Activated naive CD4-positive, alpha-beta T cell (primary cell): ENCODE measurements around the gene GAP43.

ENCODE experiments used
- DNase-seq, 4 experiments: peaks; one replicate each; lab custom pipeline; 2025; lab: John Stamatoyannopoulos, UW

GAP43 gene

DNA sequence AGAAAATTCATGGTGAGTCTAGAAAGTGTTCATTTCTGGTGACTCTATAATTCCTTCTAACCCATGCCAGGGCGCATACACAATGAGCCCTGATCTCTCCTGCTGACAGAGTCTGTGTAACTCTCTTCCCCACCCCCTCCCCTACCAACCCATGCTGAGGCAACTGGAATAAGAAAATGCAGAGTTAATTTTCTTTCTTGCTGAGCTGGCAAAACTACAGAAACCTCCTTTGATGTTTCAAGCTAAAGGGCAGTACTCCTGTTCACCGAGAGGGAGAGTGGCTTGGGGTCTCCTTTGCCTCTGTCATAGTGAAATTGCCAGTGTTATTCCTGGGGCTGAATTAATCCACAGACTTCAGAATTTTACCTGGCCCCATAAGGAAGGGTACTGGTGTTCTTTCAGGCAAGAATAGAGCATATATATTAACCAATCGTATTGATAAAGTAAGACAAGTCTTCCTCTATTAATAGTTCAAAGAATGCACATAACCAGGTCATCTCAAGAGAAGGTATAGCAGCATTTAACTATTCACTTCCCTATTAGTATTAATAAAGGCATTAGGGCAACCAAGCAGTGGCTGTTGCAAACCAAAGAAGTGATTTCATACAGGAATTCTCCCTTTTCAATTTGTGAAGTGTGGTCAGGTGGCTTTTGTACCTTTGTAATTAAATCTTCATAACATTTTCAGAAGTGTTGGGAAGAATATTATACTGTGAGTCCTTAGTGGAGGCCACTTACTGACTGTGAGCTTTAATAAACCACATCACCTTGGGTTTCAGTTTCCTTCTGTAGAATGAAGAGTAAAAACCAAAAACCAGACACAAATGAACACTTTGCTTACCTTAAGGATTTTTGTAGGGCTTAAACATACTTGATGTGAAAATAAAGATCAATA lies 4.1 kb downstream of the GAP43 start:
- DNase-seq: no peak

DNA sequence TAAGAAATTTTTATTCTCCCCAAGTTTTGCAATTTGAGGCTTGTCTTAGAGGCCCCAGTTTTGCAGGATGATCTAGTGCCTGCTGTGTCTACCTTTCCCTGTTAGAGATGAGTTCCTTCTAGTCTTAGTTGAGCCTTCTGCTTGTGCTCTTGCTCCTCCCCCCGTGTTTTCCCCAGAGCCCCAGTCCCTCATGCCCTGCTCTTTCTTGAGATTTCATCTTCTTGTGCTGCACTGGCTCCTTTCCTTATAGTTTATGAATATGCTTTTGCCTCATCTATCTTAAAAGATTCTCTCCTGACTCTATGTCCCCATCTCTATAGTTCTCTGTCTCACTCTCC lies 4.7 kb downstream of the GAP43 start:
- no peak for DNase-seq

DNA sequence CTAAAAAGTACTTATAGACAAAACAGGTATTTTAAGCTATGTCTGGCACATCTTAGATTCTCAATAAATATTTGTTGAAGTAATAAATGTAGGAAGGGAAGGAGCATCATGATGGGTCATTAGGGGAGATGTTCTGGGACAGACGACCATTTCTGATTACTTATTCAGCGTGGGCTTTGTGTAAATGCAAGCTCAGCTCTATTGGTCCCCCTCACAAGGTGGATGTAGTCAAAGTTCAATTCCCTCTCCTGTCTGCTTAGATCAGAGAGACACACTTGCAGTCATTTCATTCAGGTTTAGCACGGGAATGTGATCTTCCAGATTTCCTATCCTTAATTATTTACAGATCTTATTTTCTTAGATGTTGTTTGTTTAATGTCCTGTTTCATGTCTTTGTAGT lies 7.5 kb downstream of the GAP43 start:
- no peak for DNase-seq

DNA sequence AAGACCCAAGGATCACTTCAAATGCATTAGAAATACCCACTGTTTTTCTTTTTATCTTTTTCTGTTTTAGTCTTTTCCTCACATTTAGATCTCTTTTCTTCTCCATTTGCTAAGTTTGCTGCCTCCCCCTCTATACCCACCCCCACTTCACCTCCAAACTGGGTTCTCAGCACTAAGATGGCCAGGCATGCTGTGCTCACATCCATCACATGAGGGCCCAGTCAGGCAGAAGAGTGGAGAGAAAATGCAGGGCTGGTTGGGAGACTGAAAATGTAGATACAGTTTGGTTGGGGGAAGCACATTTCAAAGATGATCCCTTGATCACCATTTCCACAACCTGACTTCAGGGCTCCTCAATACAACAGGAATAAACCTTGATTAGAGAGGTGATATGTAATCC lies 8.7 kb downstream of the GAP43 start:
- no peak for DNase-seq

DNA sequence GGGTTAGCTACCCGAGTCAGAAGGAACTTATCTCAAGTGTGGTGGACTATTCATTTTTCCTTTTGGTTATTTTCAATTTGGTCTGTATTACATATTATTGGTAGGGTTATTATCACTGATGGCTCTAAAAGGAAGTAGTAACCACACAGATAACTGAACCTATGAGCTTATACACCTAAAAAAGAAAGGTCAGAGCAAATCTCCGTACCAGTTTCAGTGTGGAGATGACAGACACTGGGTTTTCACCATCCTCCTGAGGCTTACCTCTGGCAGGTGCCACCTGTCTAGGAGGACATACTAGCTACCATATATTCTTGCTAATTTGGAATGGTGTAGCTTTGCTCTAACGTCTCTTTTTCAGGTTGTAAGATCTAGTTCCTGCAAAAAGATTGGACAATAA lies 10.2 kb downstream of the GAP43 start:
- DNase-seq: no peak

DNA sequence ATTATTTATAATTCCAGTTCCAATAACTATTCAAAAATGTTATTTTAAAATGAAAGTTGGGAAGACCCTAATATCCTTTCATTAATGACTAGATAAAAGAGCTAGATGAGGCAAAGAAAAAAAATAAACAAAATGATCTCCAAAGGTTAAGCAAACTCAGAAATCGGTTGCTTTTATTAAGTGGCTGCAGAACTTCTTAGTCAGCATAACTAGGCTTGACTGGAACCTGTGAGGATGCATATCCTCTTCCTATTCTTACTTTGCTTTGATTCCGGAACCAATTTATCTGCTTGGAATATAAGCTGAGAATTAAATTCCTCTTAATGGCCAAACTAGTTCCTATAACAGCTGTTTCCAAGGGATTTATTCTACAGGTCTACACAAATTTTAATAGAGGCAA lies 10.7 kb downstream of the GAP43 start:
- no peak for DNase-seq

DNA sequence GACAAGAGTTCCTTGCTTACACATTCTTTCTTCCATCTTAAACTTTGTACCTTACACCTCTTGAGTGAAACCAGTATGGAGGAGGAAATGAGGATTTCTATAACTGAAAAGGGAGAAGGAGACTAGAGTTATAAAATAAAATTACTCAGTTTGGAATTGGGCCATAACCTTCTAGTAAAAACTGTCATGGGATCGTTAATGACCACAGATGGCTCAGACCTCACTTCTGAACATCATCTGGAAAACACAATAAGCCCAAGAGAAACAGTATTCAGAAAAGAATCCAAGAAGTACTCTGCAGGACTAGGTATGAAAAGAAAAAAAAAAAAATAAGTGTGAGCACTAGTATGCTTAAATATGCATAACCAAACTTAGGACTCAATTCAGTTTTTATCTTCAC lies 12.1 kb downstream of the GAP43 start:
- DNase-seq: no peak

DNA sequence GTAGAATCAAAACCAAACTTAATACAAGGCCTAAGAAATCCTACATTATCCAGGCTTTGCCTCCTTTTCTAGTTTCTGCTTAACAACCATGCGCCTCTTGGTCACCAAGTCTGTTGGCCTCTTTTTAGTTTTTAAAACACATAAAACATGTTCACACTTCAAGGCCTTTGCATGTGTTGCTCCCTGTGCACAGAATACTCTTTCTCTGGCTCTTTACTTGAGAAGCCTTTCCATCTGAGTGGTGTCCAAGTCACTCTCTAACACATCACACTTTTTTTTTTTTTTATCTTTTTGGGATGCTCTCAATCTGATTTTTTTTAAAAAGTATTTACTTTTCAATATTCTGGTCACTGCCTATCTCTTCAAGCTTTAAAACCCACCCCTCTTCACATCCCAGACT lies 14.9 kb downstream of the GAP43 start:
- no peak for DNase-seq

DNA sequence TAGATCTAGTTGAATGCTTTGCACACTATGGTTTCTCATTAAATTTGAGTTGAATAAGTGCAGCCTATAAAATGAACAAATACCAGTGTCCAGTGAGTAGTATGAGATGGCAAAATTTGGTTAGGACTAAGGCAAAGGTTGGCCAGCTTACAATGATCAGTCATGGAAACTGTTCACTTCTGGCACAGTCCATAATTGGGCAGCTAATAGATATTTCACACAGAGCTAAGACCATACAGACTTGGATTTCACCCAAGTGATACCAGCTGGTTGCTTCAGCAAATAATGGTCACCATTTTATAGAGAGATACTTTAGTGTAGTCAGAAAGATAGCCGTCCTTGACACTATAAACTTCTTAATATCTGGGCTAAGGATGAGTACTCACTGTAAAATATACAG lies 15.7 kb downstream of the GAP43 start:
- no peak for DNase-seq

DNA sequence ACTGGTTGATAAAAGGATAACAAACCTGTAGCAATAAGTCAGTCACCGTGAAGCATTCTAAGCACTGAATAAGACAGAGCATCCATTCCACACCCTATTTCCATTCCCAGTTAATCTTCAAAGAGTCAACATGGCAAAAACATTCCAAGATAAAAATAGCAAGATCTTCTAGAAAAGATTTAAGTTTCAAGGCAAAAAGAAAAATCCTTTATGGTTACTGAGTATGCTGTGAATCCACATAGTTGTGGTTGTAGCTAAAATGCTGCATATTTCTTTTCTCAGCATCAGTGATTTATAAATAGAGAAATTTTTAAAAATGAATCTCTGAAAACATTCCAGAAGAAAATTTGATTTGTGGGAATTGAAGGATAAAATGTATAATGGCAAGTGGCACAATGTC lies 21.1 kb downstream of the GAP43 start:
- no peak for DNase-seq

DNA sequence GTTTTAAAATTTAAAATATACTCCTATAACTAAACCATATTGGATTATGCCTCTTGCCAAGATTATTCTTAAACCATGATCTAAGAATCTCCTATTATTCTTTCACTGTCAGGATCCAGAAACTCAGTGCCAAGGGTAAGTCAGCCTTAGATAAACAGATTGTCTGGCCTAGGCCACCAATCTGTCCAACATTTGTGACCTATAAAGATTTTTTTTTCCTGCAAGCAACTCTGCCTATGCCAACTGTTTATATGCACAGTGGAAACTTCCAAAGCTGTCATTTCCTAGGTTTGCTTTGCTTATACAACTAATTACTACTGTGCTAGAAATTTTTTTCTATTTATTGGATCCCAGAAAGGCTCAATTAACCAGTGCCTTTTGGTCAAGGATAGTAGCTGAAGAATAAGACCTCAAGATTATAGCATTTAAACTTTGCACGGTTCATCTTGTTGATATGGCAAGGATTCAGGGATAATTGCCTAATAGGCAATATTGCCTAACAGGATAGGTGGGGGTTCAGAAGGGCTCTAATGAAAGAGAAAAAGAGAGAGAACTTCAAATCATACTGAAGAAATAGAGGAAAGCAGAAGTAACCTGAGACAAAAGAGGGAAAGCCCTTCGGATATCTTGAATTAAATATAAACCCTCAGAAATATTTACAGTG lies 22.8 kb downstream of the GAP43 start:
- no peak for DNase-seq

DNA sequence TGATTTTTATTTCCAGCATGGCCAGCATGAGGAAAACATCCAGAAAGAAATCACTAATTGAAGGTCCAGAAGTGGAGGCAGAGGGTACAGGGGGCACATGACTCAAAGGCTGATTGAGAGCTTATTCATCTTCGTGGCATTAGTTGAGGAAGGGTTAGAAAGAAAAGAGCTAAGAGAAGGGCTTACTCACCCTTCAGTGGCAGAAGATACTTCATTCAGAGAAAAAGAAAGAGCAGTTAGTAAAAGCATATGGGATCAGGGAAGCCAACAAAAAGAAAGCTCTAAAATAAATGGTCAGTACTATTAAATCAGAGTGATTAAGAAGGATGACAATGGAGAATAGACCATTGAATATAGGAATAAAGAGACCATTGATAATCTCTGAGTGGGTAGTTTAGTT lies 25.2 kb downstream of the GAP43 start:
- no peak for DNase-seq

DNA sequence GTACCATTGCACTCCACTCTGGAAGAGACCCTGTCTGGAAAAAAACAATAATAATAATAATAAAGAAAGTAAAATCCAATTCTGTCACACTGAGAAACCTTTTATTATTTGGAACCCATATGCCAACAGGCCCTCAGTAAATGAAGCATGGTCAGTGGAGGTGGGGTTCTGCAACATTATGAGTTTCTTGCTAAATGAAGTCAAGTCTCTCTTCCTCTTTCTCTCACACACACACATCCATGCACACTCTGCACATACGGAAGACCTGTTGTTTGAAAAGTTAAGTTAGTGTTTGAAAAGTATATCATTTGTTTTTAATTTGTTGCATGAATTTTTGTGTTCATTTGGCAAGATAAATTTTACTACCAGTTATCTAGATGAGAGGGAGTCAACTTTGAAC lies 27.8 kb downstream of the GAP43 start:
- DNase-seq: no peak

DNA sequence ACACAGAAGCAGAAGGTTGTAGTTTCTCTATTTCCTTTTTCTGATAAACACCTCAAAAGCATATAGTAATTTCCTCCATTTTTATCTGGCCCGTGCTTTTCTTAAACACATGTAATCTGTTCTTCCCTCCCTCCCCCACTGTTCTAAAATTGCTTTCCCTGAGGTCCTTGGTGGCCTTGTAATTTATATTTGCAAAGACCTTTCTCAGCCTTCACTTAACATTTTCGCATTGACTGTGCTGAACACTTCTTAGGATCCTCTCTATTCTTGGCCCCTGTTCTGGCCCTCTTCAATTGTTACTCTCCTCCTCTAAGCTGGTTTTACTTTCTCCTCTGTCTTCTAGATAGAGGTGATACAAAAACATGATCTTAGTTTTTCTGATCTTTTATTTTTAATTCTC lies 28.3 kb downstream of the GAP43 start:
- DNase-seq: no peak

DNA sequence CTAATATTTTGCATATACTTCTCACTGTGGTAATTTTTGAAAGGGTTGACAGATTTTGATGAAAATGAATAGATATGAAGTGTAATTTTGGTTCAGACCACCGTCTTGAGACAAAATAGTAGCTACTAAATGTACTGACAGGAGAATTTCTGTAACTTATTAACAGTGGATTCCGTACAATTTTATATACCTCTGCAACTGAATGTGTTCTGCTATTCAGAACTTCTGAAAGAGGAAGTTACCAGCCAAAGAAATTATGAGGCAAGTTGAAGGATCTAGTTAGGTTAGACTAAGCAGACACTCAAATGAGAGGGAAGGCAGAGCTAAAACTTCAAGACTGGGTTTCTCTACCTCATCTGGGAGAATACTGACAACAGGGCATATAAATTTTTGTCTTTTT lies 29.4 kb downstream of the GAP43 start:
- DNase-seq: no peak

DNA sequence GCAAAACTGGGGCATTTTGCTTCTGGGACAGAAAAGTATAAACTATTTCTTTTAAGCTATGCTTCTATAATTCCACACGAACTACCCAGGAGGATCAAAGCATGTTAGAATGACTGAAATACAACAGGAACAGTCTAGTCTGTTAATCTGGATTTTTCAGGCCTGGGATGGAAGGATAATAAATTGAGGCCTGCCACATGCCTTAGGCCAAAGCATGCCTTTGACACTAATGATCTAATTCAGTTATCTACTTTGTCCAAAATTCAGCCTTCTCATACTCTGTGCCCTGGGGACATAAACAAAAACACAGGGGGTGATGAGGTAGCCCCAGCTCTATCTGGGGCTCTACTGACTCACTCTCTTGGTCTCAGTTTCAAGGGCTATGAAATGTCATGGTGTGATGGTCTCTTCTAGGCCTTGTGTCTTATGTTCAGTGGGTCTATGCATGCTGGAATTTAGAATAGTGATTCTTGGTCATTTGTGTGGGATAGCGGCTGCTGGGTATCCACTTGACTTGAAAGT lies 32.5 kb downstream of the GAP43 start:
- DNase-seq: no peak

DNA sequence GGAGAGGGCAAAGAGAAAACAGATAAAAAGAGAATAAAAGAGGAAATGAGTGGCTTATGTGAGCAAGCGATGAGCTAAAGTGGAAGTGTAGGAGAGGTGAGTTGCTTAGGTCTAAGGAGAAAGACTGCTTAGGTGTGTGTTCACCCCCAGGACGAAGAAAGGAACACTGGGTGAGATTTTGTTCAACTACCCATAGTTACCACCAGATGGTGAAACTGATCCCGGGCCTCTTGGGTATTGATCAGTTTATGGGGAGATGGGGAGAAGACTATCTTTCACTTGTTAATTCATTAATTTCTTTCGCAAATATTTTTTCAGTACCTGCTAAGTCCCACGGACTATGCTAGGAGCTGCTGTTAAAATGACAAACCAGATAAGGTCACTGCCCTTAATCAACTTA lies 33.9 kb downstream of the GAP43 start:
- DNase-seq: no peak

DNA sequence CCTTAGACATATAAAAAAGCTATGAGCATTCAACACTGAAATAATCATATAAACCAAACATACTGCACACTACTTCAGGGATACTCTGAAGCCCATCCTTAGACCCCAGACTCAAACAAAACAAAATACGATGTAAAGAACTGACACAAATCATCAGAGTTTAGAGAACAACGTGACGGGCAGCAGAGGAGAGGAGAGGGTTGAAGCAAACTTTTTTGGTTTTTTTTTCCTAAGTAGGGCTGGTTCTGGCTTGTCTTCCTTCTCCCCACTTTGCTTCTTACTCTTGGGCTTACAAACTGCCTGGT lies 34.7 kb downstream of the GAP43 start:
- no peak for DNase-seq

DNA sequence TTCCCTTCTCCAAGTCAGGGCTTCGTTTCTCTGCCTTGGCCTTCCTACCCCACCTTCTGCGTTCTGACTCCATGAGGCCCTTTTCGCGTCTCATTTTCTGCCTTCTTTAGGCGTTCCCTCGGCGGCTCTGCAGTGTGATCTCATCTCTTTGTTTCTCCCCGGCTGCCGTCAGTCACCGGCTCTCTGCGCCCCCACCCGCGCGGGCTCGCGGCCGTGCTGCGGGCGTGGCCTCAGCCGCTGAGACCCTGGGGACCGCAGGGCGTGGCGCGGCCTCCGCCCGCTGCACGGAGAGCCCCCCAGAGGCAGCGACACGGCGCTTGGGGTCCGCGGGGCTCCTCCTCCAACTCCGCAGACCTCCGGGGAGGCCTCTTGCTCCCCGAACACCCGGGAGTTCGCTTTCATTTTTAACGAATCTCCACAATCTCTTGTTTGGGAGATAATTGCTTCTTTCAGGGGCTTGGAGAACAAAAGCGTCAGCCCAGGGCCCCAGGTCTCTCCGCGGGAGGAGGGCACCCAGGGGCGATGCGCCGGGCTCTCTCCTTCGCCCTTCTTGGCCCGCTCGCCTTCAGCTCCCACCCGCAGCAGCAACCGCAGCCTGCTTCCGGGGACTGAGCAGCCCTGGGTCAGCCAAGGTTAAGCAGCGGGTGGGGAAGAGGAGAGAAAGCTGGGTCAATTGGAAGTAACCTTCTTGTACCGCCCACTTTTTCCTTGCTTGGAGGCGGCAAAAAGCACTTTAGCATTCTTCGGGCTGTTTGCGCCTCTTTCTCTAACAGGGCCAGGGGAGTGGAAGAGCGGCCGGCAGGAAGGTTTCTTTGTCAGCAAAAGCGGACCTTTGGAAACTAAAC lies 35.2 kb downstream of the GAP43 start:
- peak; percentile 8 to 58 (median 21) for DNase-seq

DNA sequence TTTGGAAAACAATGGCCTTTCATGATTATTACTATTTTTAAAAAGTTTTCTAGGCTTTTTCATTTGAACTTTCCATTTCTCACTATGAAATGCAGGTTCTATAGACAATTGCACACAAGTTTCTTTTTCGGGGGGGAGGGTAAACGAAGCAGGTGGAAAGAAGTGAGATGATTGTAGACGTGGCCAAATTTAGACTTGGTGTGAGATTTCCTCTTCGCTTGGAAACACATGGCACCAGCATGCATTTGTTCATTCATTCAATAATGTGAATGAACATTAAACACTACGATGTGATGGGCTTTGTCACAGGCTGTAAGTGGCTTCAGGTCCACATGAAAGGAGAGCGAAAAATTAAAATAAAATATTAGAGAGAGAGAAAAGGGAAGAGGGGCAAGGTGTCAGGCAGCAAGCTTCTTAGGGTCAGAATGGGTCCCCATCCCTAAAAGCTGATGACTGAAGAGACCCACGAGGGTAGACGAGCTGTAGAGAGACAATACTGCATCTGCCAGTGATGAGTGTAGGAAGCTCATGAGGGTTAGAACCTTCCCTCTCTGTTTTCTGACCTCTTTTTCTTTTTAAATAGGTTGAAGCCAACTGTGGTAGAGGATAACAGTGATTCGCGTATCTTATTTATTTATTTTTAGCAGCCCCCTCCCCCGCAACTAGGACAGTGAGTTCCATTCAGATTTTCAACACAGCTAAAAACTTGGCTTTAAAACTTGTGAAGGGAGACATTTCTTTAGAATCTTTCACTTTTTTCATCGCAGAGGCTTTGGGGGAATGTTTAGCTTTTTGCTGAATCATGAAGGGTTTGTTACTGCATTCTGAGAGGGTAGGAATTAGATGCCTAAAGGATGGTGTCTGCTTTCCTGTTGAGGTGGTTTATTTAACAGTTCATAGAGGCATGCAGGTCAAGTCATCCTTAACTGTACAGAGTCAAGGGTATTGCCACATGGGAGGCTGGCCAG lies 36.2 kb downstream of the GAP43 start:
- DNase-seq: no peak

DNA sequence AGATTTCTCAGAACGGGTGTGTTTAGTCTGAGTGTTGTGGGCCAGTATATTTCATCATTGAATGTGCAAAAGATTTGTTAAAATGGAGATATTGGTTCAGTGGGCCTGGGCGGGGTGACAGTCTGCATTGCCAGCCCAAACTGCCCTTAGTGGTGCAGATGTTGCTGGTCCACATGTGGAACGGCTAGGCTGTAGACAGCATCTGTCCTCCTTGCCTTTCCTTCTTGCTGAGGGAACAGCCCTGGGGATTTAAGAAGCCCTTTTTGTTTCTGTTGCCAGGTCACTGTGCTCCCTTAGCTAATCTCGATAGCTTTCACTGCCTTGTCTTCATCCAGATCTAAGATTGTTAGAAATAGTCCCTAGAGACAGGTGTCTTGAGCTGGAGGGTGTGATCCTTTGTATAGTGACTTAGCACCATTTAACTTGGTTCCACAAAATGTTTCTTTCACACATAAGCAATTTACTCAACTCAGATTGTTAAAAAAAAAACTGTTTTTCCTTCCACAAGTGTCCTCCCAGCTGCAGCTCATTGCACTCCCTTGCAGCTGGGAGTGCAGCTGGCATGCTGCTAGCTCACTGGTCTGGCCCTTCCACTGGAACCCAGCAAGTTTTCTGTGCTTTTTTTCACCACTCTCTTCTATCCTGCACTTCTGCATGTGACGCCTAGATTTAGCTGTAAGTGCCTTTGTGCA lies 37.5 kb downstream of the GAP43 start:
- no peak for DNase-seq
